Frontal cortex (tissue), 4 donors: ENCODE data around the gene MORN1. TPM values are rescaled to one million over a fixed set of nuclear protein-coding genes. Genes with fewer than 3 reads are reported as not detected.

Source experiments
- DNase-seq, 2 donors: peaks; one replicate each; pipeline ENCODE4 v3.0.0; 2012; ENCODE audit warnings: low spot score in 2 of 2
- FAIRE-seq: peaks from 2 replicates; lab custom pipeline; 2012; peaks lifted over from hg19 to GRCh38; lab: Jason Lieb, UNC
- total RNA-seq: library from RNA; depleted of rRNA; stranded (reverse); fragments of >200 nt; gene quantifications from one replicate; pipeline ENCODE4 v1.2.3, GENCODE V29; 2014
- donor health status: control.
- donor health status: control.
- donor health status: control.

Gene MORN1
- total RNA-seq, 1 donor from 2014 or later: 11.0 TPM

DNA sequence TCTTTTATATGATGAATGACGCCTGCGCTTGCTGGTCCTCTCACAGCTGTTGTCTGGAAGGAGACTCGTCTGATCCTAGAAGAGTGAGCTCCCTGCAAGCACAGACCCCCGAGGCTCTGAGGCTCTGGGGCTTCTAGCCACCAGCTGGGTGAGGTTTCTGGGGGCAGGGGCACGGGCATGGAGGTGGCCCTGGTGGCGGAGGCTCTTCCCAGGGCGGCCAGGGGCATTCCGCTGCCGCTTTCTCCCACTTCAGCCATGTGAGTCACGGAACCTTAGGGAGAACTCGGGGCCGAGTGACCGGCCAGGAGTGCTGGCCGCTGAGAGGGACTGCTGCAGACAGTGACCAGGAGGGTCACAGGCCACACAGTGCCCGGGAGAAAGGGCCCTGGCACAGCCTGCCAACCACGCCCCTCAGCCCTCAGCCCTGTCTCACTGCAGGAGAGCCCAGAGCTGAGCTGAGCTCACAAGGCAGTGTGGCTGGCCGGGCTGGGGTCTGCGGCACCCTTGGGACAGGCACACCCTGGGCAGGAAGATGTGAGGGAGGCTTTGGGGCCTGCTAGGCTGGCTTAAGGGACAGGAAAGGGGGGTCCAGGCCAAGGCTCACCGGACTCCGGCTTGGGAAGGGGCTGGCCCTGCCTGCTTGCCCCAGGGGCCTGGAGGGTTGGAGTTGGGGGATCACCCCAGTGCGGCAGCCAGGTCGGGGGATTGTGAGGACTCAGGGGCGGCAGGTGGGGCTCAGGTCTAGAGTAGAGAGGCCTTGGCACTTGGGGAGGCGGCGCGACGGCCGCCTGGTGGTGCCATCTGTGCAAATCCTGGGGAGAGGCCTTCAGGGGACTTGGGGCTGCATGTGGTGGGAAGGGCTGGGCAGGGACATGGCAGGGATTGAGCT is 35.7 kb downstream of the MORN1 start:
- no peak for DNase-seq
- FAIRE-seq: no peak

DNA sequence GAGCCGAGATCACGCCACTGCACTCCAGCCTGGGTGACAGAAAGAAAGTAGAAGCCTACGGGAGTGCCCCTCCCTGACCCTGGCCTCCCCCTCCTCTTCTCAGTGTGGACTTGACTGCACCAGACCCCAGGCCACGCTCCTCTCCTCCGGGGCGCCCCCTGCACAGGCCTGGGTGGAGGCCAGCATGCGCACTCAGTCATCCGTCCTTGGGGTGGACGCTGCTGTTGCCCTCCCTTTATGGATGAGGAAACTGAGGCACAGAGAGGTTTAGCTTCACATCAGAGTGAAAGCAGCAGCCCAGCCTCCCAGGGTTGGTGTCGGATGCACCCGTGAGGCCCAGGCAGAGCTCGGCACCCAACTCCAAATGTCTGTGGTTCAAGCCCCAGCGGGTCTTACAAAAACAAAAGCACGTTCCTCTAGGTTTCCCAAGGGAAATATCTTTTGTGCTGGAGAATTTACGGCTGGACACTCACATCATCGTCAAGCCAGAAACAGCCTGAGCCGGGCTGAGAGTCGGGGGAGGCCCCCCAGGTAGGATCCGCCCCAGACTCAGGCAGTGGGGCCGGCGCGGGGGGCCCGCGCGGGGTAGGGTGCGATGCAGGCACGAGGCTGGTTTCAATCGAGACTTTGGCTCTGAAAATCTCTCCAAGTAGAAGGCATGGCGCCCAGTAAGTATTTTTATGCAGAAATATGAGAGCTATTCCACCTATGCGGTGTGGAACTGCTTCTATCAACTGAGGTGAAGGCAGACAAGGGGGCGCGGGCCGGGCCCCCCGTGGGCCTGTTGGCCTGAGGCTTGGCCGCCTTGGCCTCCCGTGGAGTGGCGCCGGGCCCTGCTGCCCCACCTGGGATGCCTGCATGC is 36.6 kb downstream of the MORN1 start:
- no peak for FAIRE-seq
- DNase-seq: no peak

DNA sequence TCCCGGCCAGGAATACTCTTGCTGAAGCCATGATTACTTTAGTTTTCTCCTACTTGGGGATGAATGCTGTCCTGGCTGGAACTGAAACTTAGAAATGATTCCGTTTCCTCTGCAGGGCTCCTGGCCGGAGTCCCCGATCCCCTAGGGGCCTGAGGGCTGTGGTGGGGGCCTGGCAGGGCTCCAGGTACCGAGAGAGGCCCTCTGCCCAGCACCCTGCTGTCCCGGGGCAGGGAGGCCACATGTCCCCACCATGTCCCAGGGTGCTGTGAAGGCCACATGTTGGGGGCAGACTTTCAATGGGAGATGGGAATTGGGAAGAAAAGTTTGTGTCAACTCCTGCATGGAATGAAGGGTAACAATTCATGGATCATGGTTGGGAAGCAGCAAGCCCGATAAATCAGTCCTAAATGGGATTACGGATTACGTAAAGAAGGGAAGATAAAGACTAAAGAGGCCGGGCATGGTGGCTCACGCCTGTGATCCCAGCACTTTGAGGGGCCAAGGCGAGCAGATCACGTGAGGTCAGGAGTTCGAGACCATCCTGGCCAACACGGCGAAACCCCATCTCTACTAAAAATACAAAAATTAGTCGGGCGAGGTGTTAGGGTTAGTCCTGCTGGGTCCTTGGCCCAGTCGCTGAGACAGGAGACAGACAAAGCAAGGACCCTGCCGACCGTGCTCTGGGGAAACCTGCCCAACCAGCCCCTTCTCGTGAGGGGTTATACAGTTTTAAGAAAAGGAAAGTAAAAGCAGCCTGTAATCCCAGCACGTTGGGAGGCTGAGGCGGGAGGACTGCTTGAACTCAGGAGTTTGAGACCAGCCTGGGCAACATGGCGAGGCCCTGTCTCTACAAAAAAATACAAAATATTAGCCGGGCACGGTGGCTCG is 37.6 kb downstream of the MORN1 start:
- DNase-seq: no peak
- no peak for FAIRE-seq

GRCh38 chr1:2352897-2353550 is 38.3 kb downstream of the MORN1 start:
- FAIRE-seq: no peak

DNA sequence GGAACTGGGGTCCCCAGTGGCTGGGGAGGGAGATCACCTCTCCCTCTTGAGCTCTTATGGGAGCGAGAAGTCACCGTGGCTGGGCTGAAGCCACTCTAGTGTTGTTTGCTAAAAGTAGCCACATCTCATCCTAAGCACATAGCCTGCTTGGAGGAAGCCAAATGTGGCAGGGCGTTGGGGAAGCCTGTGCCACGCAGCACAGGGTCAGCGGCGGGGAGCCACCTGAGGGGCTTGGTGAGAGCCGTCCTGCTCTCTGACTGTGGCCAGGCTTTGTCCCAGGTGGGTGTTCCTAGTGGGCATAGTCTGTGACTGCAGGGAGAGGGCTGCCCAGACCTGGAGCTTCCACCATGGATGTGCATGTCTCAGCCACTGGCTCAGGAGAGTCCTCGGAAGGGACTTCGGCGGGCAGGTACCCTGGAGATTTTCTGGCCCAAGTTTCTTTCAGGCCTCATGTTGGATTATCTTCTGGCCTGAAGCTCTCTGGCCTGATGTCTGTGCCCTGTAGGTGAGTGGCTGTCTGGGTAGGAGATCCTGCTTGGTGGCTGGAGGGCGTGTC is 38.9 kb downstream of the MORN1 start:
- DNase-seq (no peak), FAIRE-seq (no peak)

More at GRCh38 chr1:2352897-2353550, 38.3 kb downstream of the MORN1 start:
- DNase-seq: no peak

DNA sequence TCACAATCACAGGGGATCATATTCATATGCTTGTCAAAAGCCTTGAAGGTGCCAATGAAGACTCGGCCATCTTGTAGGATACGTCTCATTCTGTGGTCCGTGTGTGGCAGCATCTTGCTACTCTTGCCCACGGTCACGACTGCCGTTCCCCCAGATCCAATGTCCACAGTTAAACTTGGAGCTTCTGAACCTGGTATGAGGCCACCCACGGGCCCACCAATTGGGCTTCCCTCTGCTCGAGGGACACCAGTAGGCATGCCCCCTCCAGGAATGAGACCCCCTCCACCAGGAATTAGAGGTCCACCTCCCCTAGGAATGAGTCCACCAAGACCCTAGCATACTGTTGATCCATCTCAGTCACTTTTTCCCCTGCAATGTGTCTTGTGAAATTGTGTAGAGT is 39.6 kb downstream of the MORN1 start:
- DNase-seq (no peak), FAIRE-seq (no peak)

GRCh38 chr1:2350911-2351655 is 40.3 kb downstream of the MORN1 start:
- FAIRE-seq (no peak), DNase-seq (no peak)

GRCh38 chr1:2350501-2350900 is 40.9 kb downstream of the MORN1 start:
- FAIRE-seq (no peak), DNase-seq (no peak)

DNA sequence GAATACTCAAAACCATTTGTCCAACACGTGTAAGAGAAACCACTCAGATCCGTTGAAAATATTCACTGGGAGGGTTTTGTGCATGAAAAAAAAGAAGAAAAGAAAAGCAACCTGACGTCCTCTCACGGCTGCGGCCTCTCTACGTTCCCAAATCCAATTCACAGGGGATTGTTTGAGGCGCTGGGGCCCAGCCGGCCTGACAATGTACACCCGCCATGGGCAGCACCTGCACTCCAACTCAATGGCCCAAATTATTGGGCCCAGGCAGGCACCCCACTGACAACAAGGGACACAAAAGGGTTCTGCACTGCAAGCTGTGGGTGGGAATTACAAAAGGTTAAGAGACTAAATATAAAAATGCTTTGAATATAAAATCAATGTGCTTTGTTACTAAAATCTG is 41.5 kb downstream of the MORN1 start:
- no peak for FAIRE-seq
- no peak for DNase-seq

GRCh38 chr1:2348346-2349325 is 42.7 kb downstream of the MORN1 start:
- FAIRE-seq: no peak
- DNase-seq: no peak

- DNase-seq (no peak), FAIRE-seq (no peak)
Measured at GRCh38 chr1:2347896-2348295, 43.5 kb downstream of the MORN1 start.

DNA sequence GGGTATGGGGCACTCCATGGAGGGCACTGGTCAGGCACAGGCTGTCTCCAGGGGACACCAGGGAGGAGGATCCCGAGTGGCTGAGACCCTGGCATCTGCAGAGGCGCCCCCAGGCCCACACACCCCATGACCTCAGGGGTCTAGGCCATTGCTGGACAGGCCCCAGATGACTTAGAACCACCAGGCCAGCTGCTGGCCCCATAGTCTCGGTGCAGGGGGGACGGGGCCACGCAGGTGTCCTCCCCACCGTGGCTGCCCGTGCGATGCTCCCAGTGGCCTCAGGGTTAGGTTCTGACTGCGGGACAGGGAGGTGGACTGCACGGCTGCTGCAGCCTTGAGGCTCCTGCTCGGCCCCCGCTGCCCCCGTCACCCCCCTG is 44.0 kb downstream of the MORN1 start:
- FAIRE-seq (no peak), DNase-seq (no peak)

DNA sequence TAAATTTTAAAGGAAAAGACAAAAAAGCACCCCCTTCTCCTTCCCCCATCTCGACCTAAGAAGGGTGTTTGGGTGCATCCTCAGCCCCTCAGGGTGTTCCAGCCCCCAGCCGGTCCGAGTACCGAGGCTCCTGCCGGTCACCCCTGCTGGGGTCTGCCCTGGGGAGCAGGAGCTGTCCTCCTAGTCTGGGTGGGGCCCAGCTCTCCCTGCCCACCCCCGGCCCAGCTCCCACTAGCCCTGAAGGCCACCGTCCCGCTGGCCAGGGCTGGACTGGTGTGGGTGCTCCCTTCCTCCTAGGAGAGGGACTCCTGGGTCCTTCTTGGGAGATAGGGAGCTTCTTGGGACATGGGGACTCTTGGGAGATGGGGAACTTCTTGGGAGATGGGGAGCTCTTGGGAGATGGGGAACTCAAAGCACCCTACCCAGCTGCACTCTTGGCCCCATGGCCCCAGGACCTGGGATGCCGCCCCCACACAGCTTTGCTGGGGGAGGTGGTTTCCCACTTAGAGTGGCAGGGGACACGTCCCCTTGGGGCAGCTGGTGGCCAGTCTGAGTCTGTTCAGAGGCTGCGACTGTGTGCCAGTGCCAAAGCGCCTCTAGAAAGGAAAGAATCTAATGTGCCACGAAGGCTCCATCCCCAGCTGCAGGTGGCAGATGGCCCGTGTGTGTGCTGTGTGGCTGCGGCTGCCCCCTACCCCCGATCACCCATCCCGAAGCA is 44.5 kb downstream of the MORN1 start:
- DNase-seq: no peak
- FAIRE-seq: no peak

DNA sequence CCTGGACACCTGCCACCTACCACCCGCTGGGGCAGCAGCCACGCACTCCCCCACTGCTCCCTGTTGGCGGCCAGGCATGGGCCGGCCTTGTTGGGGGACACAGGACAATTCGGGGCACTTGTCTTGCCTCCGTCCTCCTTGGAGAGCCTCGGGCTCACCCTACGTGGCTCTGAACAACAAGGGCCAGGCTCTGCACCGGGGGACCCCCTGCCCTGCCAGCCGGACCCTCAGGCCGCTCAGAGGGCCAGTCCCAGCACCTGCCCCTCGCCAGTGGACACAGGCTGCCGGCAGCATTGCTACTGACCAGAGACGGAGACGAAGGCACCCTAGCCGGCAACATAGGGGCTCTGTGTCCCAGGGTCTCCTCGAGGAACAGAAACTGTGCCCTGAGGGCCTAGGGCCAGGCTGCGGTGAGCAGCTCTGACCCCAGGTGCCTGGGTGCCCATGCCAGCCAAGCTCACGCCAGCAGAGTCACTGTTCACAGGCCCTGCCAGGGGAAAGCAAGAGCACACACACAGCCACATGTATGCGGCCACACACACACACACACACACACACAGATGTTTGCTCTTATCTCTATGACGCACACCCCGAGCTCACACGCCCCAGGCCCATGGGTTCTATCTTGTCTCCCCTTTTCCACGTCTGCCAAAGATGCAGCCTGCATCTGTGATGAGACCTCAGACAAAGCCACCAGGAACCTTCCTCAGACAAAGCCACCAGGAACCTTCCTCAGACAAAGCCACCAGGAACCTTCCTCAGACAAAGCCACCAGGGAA is 45.9 kb downstream of the MORN1 start:
- DNase-seq (no peak), FAIRE-seq (no peak)

GRCh38 chr1:2344744-2345296 is 46.5 kb downstream of the MORN1 start:
- DNase-seq (no peak), FAIRE-seq (no peak)
